GM19351 (cell line): ENCODE results near the gene GIMAP5.

ENCODE experiments used
- ATAC-seq: cut with Tn5 transposase; IDR thresholded peaks from one replicate; pipeline ENCODE4 v1.9.1; 2021; ENCODE audit warnings: mild to moderate bottlenecking, moderate library complexity; ENCODE audit not compliant: unreplicated experiment

GIMAP5 gene

DNA sequence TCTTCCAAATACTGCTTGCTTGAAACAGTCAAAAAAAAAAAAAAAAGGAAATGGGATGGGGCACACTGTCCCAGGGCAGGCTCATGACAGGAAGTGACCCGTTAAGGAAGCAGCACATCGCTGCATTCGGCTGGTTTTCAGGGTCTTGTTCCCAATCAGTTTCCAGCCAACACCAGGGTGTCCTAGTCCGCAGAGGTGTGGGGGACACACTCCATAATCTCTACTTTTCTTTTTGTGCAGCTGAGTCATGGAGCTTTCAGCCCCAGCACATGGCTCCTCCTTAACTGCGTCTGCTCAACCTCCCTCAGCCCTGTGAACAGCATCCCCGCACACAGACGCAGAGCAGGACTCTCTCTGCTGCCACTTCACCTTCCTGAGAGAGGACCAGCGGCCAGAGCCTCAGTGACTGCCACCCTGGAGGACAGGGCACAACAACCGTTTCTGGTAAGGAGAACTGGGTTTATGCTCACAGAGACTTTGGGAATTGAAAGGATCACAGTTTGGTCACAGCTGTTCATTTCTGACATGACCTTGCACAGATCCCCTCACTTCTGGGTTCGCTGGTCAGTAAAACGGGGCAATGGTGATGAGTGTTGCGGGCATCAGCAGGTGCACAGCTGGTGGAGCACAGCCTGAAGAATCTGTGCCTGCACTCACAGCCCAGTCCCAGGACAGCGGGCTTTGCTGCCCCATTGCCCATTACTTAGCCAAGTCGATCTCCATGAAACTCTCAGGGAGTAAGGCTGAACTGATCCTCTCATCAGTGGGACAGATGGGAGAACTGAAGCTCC lies at the start of gene GIMAP5:
Gene GIMAP5, plus strand, starts transcription at position 154 of the 791 bp plus-strand sequence. CDS start 3,467 bp downstream, outside the sequence.
- peak; percentile 57 for ATAC-seq

DNA sequence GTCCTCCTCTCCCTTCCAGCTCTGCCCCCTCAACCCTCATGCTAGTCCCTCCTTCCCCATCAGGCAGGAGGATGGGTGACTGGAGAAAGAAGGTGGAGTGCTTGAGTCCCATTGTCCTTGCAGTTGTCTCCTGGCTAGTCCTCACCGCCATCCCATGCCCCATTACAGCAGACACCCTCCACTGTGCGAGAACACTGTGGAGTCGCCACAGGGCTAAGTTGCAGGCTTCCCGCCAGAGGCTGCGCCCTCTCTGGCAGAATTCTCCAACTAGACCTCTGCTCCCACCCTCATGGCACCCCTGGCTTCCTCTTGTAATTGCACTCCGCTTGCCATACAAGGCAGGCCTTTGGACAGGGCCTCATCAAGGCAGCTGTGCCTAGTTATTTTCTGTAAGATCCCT lies 48.6 kb upstream of the GIMAP5 start:
- ATAC-seq: no peak

DNA sequence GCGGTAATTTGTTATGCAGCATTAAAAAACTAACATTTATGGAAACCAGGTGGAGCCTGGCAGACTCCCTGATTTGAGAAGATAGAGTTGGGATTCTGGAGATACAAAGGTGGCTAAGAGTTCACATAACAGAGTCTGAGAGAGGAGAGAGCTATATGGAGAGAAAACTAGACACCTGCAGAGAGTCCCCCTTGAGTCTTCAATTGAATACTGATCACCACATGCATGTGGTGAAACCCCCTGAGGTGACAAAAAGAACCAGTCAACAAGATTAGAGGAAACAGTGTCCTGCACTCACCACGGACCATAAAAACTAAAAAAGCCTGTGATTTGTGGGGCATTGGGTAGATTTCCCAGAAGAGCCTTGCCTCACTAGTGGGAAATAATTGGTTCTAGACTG lies 41.6 kb upstream of the GIMAP5 start:
- ATAC-seq: no peak

DNA sequence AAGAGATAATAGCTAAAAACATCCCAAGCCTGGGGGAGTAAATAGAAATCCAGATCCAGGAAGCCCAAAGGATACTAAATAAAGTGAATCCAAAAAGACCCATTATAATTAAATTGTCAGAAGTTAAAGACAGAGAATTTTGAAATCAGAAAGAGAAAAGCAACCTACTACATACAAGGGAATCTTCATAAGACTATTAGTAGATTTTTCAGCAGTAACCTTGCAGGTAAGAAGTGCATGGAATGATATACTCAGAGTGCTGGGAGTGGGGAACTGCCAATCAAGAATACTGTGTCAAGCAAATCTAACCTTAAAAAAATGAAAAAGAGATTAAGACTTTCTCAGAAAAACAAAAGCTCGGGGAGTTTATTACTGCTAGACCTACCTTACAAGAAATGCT lies 34.0 kb upstream of the GIMAP5 start:
- no peak for ATAC-seq

DNA sequence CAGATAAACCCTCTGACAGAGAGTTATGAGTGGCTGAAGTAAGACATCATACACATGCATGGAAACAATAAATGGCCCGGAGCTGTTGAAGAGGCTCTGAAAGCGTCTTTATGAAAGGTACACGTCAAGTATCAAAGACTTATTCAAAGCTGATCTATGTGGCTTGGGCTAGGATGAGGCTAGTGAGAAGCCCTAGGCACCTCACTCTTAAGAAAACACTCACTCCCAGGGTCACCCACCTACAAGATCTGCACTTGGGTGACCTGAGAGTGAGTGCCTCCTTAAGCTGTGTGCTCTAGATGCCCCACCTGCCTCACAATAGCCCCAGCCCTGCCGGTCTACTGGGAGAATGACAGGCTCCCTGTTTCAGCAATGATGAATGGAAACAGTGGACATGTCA lies 21.9 kb upstream of the GIMAP5 start:
- no peak for ATAC-seq

DNA sequence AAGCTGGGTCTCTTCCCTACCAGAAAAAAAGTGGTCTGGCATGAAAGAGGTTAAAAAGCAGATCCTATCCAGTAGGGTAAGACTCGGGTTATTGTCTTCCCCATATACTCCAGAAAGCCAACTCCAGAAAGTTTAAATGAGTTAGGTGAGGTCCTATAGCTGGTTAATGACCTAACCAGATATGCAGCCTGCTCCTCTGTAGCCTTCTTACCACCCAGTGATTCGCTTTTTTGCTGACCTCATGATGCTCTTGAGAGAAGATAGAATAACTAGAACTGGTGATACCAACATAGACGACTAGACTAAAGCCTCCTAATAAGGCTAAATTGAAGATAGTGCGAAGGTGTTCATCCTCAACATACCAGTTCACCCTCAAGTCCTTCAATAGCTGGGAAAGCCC lies 21.5 kb upstream of the GIMAP5 start:
- ATAC-seq: no peak

DNA sequence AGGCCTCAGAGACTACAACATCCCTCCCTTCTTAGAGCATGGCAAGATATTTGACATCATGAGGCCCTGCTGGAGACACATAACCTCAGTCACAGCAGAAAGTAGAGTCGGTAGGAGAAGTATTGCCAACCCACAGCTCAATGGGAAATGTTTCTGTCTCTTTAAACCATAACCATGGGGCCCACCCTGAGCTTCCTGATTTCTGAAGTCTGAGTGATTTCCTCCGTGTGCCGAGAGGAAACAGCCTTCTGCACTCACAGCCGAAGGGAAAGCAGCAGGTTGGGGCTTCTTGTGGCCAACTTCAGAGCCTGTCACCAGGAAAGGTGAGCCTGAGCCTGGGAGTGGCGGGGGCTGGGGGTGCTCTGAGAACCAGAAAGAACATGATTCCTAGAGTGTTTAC lies 20.9 kb upstream of the GIMAP5 start, which contains the start of gene GIMAP1:
Gene GIMAP1, plus strand, starts transcription at position 246 of the 400 bp plus-strand sequence. CDS start 2,435 bp downstream, outside the sequence.
- peak; percentile 75 for ATAC-seq

DNA sequence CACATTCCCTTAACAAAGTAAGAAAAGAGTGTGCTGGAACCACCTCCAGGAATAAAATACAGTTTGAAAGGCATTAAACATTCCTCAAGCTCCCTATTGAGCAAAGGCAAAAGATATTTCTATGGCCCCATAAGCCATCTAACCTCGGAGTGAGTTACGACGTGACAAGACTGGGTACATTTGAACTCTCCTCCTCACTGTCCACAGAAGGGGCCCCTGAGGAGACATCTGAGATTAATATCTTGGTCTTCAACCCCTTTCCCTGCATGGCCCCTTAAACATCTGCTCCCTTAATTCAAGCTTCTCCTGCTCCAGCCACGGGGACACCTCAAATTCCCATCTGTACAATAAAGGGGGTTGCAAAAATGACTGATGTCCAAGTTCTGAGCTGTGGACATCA lies 20.3 kb upstream of the GIMAP5 start:
- peak; percentile 12 for ATAC-seq

DNA sequence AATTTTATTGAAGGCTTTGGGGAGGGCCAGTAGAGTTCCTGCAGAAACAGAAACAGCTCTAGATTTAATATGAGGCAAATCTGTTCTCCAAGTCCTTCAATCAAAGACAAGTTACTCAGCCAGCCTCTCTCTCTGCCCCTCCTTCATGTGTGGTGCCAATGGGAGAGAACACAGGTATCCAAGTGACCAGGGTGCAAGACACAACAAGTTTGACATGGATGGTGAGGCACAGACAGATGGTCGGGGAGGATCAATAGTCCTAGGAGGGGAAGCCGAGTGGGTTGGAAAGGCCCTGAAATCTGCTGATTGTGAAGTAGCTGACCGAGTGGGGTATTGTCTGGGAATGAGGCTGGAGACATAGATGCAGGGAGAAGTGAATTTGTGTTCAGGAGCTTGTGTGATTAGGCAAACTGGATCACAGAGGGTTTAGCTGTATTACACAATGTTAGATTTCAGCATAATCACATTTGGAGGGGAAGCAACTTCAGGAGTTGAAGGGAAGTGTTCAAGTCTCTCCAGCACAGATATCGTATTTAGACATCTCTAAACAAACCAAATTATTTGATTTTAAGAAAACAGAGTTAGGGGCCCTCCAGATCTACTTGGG lies 19.3 kb upstream of the GIMAP5 start:
- no peak for ATAC-seq

DNA sequence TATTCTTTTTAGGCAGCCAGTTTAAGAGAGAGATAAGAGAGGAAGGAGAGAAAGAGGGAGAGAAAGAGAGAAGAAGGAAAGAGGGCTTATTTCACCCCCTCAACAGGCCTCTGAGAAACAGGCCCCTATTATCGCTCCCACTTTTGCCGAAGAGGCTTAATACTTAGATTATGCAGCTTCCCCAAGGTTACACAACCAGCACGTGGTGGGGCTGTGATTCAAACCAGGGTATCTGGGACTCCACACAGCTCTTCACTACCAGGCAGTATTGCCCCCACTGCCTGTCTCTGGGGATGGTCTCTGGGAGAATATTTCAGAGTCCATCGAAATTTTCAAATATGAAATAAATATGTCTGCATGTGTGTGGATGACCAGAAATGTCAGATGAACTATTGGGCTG lies 17.8 kb upstream of the GIMAP5 start:
- no peak for ATAC-seq

DNA sequence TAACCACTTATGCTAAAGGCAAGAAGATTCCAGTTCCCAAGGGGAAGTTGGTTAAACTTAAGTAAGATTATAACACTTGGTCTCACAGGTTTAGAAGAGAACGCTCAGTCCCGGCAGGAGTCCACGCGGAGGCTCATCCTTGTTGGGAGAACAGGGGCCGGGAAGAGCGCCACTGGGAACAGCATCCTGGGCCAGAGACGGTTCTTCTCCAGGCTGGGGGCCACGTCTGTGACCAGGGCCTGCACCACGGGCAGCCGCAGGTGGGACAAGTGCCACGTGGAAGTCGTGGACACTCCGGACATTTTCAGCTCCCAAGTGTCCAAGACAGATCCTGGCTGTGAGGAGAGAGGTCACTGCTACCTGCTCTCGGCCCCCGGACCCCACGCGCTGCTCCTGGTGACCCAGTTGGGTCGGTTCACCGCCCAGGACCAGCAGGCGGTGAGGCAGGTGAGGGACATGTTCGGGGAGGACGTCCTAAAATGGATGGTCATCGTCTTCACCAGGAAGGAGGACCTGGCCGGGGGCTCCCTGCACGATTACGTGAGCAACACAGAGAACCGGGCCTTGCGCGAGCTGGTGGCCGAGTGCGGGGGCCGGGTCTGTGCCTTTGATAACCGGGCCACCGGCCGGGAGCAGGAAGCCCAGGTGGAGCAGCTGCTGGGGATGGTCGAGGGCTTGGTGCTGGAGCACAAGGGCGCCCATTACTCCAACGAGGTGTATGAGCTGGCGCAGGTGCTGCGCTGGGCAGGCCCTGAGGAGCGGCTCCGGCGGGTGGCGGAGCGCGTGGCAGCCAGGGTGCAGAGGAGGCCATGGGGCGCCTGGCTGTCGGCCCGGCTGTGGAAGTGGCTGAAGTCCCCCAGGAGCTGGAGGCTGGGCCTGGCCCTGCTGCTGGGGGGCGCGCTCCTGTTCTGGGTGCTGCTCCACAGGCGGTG lies 17.0 kb upstream of the GIMAP5 start:
- ATAC-seq: no peak

DNA sequence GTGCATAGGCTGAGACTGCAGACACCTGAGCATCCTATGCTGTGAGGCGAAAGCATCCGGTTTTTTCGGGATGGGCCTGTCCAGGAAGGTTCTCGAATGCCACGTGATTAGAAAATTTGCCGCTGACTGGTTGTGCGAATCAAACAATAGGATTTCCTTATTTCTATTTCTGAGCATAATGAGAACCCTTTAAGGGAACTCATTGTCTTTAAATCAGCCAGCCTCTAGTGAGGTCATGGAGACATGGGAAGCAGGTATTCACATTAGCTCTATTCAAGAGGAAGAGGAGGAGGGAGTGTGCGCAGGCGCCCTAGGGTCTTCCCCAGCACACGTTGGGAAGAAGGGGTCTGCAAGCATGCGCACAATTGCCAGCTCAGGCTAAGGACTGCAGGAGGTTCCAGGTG lies 15.2 kb upstream of the GIMAP5 start:
- ATAC-seq: no peak

DNA sequence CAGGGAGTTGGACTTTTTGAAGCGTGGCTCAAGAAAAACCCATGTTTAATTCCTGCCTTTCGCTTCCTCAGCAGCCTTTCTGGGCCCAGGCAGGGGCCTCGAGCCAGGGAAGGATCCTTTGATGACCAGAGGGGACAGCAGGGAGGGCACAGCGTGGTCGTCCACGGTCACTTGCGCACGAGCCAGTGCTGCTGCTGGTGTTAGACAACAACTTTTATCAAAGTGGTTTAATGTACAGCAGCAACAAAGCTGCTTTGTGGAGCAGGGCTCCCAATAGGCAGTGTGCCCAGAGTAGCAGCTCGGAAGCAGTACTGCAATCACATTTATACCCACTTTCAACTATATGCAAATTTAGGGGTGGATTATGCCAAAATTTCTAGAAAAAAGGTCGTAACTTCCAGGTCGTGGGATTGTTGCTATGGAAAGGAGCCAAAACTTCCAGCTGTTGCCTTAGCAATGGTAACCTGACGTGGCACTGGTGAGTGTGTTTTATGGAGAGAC lies 14.7 kb upstream of the GIMAP5 start:
- no peak for ATAC-seq

DNA sequence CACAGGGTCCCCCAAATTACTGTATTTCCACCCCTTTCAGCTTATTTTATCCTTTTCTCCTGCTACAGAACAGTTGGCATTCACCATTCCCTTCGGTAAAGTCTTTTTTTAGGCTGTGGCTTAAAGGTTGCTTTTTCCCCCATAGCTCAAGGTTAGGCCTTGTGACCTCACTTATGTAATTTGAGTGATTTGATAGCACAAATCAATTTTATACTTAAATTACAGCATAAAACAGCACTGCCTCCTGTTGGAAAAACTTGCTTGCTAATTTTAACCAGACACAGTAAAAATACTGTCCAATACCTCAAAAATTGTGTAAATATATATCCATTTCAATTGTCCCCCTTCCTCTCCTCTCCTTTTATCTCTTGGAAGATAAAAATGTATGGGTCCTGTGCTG lies 13.8 kb upstream of the GIMAP5 start:
- ATAC-seq: no peak

DNA sequence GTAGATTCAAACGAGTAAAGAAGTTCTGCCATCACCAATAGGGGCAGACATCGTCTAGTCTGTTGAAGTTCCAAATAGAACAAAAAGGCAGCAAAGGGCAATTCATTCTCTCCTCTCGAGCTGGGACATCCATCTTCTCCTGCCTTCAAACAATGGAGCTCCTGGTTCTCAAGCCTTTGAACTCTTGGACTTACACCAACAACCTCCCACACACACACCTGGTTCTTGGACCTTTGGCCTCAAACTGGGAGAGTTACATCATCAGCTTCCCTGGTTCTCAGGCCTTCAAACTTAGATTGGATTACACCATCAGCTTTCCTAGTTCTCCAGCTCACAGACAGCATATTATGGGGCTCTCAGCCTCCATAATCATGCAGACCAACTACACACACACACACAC lies 9.8 kb upstream of the GIMAP5 start:
- no peak for ATAC-seq

DNA sequence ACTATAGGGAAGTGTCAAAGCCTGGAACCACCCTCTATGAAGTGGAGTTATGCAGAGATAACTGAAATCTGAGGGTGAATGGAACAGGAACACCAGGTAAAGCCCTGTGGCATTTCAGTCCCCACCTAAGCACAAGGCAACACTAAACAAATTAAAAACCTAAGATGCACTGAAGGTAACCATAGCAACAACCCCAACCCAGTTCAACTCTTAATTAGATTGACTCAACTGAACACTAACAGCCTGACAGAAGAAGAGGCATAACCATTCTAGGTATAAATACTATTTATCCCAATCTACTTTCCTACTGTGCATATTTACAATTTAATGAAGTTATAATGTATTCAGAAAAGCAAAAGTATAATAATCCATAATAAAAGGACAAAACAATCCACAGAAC lies 9.2 kb upstream of the GIMAP5 start:
- ATAC-seq: no peak

DNA sequence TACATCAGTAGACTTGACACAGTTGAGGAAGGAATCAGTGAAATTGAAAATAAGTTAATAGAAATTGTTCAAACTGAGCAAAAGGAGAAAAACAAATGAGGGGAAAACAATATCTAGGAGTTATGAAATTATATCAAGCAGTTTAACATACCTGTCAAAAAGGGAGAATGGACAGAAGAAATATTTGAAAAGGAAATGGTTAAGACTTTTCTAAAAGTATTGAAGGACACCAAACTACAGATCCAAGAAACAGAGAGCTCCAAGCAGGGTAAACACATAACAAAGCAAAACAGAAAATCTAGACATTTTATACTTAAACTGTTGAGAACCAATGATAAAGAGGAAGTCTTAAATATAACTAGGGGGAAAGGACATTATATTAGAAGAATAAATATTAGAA lies 8.6 kb upstream of the GIMAP5 start:
- ATAC-seq: no peak

DNA sequence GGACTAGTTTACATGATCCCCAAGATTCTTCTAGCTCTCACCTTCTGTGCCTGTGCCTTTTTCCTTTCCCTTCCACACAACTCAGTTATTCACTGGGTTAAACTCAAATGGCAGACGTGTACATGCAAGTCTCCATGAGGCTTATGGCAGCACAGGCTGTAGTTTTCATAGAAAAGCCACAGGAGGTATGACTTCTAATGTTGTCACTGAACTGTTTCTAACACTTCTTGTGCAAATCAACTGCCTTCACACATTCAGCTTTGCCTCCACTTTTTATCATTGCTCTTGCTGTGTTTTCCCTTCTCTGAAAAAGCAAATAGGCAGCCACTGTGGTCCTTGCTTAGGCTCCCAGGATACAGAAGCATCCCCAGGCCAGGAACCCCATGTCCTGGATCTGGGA lies 5.3 kb upstream of the GIMAP5 start:
- ATAC-seq: no peak

DNA sequence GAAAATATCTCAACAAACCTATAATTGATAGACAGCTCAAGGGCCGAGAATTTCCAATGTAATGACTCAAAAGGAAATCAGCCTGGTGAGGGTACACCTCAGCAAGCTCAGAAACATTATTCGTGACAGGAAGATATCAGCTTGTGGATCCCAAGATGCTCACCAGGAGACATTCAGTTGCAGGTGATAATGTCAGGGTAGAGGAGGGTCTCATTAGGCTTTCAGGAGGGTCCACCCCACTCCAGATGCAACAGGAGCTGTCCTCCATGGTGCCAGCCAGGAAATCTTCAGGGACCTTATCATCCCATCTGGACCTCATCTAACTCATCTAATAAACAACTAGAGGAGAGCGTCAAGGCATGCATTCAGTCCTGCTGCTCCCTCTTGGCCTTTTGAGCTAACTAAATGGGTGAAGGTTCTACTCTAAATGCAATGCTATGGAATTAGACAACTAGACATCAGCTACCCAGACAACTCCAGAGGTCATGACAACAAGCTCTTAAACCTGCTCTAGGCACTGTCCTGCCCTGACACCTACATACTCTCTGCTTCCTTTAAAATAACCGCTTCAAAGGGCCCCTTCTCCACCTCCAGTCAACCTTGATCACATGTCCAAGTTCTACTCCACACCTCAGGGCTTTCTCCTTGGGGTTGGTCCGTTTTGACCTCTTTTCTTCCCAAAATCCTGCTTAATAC lies 4.3 kb upstream of the GIMAP5 start:
- ATAC-seq: no peak

DNA sequence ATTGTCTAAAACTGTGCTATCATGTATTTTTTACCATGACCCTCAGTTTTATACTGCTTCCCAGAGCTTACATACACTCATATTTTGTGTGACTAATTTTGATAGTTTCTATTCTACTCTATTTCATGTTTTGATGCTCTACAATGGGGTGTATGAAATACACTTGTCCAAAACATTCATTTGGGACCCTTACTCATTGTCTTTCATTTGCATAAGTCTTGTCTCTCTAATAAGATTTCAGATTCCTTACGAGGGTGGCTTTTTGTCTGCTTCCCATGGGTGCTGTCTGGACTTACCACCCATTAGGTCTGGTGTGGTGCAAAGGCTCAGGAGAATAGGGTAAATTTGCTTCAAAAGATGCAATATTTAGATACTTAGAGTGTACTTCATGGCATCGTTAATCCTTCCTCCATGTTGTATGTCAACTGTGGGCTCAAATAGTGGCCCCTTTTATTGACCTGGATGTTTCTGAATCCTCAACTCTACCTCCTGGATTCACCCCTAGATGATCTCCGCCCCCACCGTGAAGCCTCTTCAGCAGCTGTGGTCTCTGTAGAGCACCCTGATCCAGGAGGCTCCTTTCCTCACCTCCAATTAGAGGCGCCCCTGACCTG lies 3.6 kb upstream of the GIMAP5 start:
- no peak for ATAC-seq
